HG03432 (cell line): ENCODE measurements around the gene ESM1.

Experiments used
- ATAC-seq: cut with Tn5 transposase; IDR thresholded peaks from one replicate; pipeline ENCODE4 v1.9.1; 2021; ENCODE audit warnings: mild to moderate bottlenecking, moderate library complexity; ENCODE audit not compliant: unreplicated experiment

Gene ESM1

DNA sequence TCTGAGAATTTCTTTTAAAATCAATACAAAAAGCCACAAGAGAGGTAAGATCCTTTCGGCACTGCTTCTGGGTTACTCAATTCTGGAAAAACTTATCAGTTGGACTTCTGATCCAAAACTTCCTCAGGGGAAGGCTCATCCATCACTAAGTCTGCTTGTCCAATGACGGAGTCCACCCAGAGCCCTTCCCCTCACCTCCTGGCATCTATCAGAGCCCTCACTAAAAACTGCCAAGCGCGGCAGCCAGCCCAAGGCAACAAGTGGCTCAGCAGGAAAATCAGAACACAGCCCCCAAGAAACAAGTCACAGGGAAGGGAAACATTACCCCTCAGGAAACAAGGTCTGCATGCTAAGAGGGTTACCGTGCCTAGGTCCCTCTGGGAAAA is 869 bp upstream of the ESM1 start:
- ATAC-seq: no peak

DNA sequence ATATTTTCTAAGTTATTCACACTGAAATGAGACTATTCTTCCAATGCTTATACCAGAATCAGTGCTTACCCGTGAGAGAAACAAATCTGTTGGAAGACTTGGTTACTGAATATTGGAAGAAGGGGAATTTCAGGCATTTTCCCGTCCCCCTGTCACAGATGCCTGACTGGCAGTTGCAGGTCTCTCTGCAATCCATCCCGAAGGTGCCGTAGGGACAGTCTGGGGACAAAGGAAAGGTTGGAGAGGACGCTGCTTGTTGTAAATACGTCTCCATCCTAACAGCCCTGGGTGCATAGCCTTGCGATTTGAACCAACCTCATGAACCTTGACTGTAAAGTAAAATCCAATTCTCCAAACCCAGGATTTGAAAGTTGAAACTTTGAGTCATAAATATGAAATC is 3.5 kb downstream of the ESM1 start:
- ATAC-seq: no peak

DNA sequence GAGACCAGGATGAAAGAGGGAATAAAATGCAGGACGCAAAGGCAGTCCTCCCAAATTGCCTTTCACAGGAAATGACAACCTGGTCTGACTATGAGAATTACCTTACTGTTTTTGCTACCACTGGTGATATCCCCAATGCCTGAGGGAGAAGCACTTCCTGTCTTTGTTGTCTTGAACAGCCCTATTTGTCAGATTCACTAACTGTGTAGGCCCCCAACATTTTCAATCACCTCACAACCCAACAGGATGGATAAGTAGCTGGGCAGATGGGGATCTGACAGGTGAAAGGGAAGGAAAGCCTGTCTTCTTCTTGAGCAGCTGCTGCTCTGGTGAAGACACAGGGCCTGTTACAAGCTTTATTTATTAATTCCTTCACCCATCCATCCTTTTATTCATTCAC is 9.7 kb downstream of the ESM1 start:
- ATAC-seq: no peak

GRCh38 chr5:54969856-54970828 is 15.3 kb downstream of the ESM1 start:
- ATAC-seq: no peak

- no peak for ATAC-seq
These were observed 16.2 kb downstream of the ESM1 start for GRCh38 chr5:54969242-54969641.

GRCh38 chr5:54965806-54966205 is 19.6 kb downstream of the ESM1 start:
- ATAC-seq: no peak

GRCh38 chr5:54964405-54964804 is 21.0 kb downstream of the ESM1 start:
- no peak for ATAC-seq

DNA sequence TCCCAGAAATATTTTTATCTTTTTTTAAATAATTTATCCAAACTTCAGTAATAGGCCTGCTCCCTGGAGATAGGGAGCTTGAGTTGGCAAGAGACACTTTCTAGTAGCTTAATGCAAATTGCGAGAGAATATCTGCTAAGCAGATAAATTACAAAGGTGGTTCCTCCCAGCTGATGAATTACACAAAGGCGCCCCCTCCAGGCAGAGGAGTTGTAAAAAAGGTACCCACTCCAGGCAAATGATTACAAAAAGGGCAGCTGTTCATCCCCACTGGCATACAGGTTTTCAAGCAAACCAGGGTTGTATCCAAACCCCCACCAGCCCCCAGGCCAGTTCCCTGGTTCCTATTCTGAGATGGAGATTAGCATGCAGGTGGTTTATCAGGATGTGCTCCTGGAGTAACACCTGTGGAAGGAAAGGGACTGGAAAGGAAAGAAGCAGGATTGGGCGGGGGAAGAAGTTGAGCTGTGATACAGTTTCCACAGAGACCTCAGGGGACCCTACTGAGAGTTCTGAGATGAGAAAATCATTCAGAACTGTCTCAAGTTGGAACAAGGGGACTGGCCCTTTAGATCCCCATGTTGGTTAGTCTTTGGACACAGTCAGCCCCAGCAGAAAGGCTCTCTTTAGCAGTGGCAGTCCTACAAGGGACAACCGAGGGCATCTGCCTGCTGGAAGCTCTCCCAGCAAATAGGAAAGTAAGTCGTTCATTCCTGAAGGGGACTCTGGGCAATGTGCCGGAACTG is 25.5 kb downstream of the ESM1 start:
- ATAC-seq: no peak

GRCh38 chr5:54956922-54957321 is 28.5 kb downstream of the ESM1 start:
- ATAC-seq: no peak

GRCh38 chr5:54947187-54947586 is 38.2 kb downstream of the ESM1 start:
- no peak for ATAC-seq

GRCh38 chr5:54946306-54946819 is 39.0 kb downstream of the ESM1 start:
- ATAC-seq: no peak

DNA sequence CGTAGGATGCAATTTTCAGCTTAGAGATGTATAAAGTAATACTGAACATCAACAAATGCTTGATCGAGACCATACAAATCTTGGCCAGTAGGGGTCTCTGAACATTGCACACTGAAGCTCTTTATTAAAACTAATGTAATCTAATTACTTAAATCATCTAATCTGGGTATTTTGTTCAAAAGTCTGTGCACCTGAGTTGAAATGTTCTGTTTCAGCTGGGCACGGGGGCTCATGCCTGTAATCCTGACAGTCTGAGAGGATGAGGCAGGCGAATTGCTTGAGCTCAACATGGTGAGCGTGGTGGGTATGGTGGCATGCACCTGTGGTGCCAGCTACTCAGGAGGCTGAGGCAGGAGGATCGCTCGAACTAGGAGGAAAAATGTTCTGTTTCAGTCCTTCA is 41.0 kb downstream of the ESM1 start:
- no peak for ATAC-seq

GRCh38 chr5:54942064-54942778 is 43.2 kb downstream of the ESM1 start:
- no peak for ATAC-seq

DNA sequence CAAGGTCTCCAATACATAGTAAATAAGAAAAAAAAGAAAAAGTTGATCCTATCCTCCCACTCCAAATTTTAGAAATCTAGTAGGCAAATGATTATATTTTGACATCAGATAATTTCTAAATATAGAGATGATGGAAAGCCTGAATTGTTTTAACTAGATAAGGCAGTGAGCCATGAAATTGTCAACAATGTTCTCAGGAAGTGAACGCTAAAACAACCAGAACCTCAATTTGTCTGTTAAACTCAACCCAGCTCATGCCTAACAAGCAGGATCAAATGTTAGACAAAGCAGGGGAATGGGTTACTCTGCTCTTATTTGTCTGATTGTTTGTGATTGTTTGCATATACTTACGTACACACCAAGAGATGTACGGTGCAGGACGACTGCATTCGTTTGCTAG is 49.2 kb downstream of the ESM1 start:
- no peak for ATAC-seq

DNA sequence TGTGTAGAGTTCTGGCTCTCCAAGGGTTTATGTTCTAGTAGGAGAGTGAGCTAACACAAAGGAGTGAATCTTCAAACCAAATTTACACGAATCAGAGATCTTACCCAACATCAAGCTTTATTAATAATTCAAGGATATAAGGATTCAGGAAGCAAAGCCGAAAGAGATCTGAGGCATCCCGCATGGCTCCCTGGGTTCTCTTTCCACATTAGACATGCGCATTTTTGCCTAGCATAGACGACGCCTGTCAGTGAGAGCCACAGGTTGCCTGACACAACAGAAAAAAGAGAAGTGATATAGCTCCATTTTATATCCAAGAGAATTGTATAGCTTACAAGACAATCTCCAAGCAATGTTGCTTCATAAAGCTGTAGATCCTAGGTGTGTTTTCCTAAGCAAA is 52.6 kb downstream of the ESM1 start:
- ATAC-seq: no peak

DNA sequence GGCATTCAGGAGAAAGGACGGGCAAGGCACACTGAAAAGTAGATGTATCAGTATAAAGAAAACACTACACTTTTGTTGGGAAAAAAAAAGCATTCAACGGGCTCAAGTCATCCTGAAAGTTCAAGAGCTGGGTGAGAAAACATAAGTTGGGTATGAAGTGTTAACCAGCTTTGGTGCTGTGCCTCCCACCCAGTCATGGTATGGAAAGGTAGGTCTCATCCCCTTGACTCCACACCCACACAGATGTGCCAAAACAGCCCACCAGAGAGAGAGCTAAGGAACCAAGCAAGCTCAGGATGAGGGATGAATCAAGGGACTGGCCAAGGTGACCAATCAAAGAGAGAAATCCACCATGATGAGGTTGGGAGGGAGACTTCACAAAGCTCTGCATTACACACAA is 54.7 kb downstream of the ESM1 start:
- ATAC-seq: no peak
